G401 (cell line): ENCODE results near the gene COL4A1. TPM values are rescaled to one million over a fixed set of nuclear protein-coding genes. Genes with fewer than 3 reads are reported as not detected.

Experiments used
- DNase-seq: peaks from one replicate; pipeline ENCODE4 v3.0.0-alpha.2; 2015; ENCODE audit warnings: low spot score
- in situ Hi-C: cut with HindIII; loops from 2 replicates; pipeline ENCODE4 v1.10.0; 2016; ENCODE audit warnings: low sequenced_read_pairs, mixed read lengths
- total RNA-seq: library from RNA; depleted of rRNA; stranded (reverse); fragments of >200 nt; shearing (Covaris generic); gene quantifications from 2 replicates; pipeline ENCODE4 v1.2.3, GENCODE V29; 2014

COL4A1 gene
- total RNA-seq, 1 experiment from 2014 or later = 0.98 TPM

DNA sequence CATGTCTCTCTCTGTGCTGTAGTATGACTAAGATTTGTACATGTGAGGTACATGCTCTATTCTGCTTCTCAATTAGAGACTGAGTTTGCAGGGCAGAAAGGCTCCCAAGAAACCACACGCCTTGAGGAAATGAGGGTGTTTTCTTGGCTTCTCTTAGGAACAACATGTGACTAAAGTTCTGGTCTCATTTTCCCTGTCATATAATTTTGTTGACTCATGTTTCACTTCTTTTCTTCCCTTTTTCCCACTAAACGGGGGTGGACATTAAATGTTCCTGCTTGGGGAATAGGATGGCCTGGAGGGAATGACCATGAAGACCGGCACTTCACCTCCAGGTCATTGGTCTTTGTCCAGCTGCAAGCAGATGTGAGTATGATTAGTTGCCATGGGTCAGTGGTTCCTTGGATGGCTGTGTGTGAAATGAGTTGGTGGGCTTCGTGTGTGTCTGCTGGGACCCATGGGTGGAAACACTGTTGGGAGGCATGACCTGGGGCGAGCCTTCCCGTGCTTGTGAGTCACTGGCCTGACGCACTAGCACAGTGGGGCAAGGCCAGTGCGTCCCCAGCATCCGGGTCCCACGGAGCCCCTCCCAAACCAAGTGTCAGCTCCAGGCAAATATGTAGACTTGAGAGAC is 56.6 kb downstream of the COL4A1 start:
- DNase-seq = no peak
- in situ Hi-C loops = no loop called here

DNA sequence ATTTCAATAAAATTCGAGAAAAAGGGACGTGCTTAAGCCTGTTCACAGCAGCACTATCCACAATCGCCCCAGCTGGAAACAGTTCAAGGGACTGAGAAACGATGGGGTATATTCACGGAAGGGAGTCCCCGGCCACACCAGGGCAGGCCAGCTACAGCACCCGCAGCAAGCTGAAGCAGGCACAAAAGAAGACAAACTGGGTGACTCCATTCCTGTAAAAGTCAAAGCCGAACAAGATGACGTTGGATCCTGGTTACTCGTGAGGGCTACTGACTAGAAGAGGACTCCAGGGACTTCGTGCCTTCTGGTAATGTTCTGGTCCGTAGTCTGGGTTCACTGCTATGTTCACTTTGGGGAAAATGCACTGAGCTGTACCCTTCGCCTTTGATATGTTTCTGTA is 57.6 kb downstream of the COL4A1 start:
- in situ Hi-C loops = no loop called here

GRCh38 chr13:110248449-110249143 is 58.4 kb downstream of the COL4A1 start:
- DNase-seq = no peak
- in situ Hi-C loops = no loop called here

More for the DNA sequence above, 57.6 kb downstream of the COL4A1 start:
- DNase-seq = no peak

- DNase-seq = no peak
- in situ Hi-C loops = no loop called here
Observed at GRCh38 chr13:110246530-110246929, 60.4 kb downstream of the COL4A1 start.

- in situ Hi-C loops = no loop called here
- DNase-seq = no peak
Observed at GRCh38 chr13:110245416-110245899, 61.5 kb downstream of the COL4A1 start.

GRCh38 chr13:110244976-110245375 is 62.0 kb downstream of the COL4A1 start:
- DNase-seq = no peak
- in situ Hi-C loops = no loop called here

GRCh38 chr13:110244071-110244830 is 62.7 kb downstream of the COL4A1 start:
- DNase-seq = no peak
- in situ Hi-C loops = no loop called here

DNA sequence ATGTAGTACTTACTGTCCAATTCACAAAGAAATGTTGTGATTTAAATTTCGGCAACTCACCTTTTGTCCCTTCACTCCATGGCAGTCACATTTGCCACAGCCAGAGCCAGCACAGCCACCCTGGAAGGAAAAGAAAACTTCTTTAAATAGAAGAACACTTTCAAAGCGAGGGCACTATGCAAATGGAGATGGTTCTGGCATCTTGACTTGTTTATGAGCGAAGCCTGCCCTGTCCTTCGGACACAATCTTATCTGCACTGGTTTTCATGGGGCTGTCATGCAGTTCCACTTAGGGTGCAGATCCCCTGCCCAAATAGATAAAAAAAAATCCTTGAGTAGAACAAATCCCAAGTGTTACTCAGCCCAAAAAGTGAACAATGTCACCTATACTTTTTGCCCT is 64.3 kb downstream of the COL4A1 start:
- in situ Hi-C loops = no loop called here
- DNase-seq = no peak

DNA sequence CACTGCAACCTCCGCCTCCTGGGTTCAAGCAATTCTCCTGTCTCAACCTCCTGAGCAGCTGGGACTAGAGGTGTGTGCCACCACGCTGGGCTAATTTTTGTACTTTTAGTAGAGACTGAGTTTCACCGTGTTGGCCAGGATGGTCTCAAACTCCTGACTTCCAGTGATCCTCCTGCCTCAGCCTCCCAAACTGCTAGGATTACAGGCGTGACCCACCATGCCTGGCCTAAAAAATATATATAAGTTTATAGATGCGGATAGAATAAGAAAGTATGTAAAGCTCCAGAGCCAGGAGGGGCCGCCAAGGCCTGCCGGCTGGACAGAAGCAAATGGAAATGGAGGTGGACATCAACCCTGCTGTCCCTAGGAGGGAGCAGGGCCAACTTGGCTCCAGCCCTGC is 66.0 kb downstream of the COL4A1 start:
- in situ Hi-C loops = no loop called here
- DNase-seq = no peak

- no peak for DNase-seq
- in situ Hi-C loops = no loop called here
Observed at GRCh38 chr13:110240352-110240751, 66.6 kb downstream of the COL4A1 start.

- DNase-seq = no peak
- in situ Hi-C loops = no loop called here
Observed at GRCh38 chr13:110239280-110240125, 67.5 kb downstream of the COL4A1 start.

DNA sequence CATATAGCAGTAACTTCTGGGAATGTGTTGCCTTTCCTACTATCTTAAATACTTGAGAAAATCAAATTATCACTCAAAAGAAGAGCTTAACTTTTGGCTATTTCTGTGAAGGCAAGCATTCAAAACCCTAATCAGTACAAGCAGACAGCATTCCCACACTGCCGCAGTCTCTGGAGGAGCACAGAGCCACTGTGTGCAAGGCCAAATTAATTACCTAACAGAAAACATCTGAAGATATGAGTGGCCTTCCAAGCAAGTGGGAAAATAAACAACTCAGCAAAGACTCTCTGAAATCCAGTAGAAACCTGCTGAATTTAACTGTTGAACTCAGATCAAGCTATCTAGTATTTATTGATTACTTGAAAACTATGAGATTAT is 68.2 kb downstream of the COL4A1 start:
- in situ Hi-C loops = no loop called here
- DNase-seq = no peak

- in situ Hi-C loops = no loop called here
- DNase-seq = no peak
Observed at GRCh38 chr13:110237875-110238817, 68.8 kb downstream of the COL4A1 start.

DNA sequence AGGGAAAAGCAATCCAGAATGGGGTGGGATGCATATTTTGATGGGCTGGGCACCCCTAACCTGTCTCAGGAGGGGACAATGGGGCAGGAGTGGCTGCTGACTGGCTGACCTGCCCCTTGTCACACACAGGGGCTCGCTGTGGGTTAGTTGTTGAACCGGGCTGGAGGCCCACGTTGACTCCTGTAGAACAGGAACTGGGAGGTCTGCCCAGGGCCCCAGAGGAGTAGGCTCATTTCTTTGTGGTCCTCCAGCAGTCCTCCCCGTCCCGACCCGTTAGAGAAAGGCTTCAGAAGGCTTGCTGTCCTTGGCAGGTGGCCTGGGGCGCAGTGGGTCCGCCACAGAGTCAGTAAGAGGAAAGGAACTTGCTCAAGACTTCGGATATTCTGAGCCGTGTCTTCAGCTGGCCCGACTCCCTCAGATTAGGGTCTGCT is 70.1 kb downstream of the COL4A1 start:
- in situ Hi-C loops = no loop called here
- no peak for DNase-seq

- no peak for DNase-seq
Observed at GRCh38 chr13:110236431-110236830, 70.5 kb downstream of the COL4A1 start.

GRCh38 chr13:110234532-110234931 is 72.4 kb downstream of the COL4A1 start:
- no peak for DNase-seq
- in situ Hi-C loops = no loop called here

More at GRCh38 chr13:110236431-110236830, 70.5 kb downstream of the COL4A1 start:
- in situ Hi-C loops = no loop called here

DNA sequence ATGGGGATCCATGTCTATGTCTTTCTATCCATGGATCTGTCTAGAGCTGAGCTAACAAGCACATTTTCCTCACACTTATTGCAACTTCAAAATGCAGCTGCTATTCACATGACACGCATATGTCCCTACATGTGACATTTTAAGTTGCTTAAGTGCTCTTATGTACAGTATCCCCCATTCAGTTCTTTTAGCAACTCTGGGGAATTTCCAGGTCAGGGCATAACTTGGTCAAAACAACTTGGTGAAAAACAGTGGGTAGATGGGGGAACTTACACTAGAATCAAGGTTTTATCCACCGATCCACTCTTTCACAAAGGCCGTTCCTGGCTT is 73.0 kb downstream of the COL4A1 start:
- in situ Hi-C loops = no loop called here
- DNase-seq = no peak

GRCh38 chr13:110233181-110233950 is 73.6 kb downstream of the COL4A1 start:
- in situ Hi-C loops = no loop called here
- DNase-seq = no peak
